Fibroblast of mammary gland (primary cell): ENCODE data around the gene CHN2.
A peak's percentile ranks its signal among the peaks of the same experiment; 100 is the strongest.

Experiments used
- DNase-seq: peaks from one replicate; pipeline ENCODE4 v3.0.0-alpha.2; 2010; ENCODE audit warnings: low read depth
- H3K4me3 ChIP-seq: 2 replicates; pipeline ENCODE4 v1.5.1; 2011; ENCODE audit warnings: low read depth, mild to moderate bottlenecking, low read length, moderate library complexity; ENCODE audit not compliant: control insufficient read depth
- CTCF ChIP-seq: conservative IDR thresholded peaks from 2 replicates; pipeline ENCODE4 v1.5.1; 2011; ENCODE audit warnings: low read depth, low read length, inconsistent platforms; ENCODE audit not compliant: control insufficient read depth, insufficient read depth

Gene CHN2

GRCh38 chr7:29285861-29286260 lies 91.3 kb downstream of the CHN2 start:
- H3K4me3 ChIP-seq: no peak overlapping the region
- no peak for TF ChIP-seq CTCF
- DNase-seq: no peak

- no peak overlapping the region for H3K4me3 ChIP-seq
- no peak for TF ChIP-seq CTCF
- DNase-seq: peak; percentile 95
These were observed 92.8 kb downstream of the CHN2 start for GRCh38 chr7:29287366-29287765.

- DNase-seq: no peak
- TF ChIP-seq CTCF: no peak
- H3K4me3 ChIP-seq: no peak overlapping the region
These were observed 93.9 kb downstream of the CHN2 start for GRCh38 chr7:29288181-29289091.

- peak; percentile 35 for DNase-seq
- H3K4me3 ChIP-seq: no peak overlapping the region
- no peak for TF ChIP-seq CTCF
These were observed 94.8 kb downstream of the CHN2 start for GRCh38 chr7:29289156-29290021.

- no peak overlapping the region for H3K4me3 ChIP-seq
- TF ChIP-seq CTCF: no peak
- no peak for DNase-seq
These were observed 96.3 kb downstream of the CHN2 start for GRCh38 chr7:29290829-29291228.

GRCh38 chr7:29291723-29292618 lies 97.4 kb downstream of the CHN2 start:
- TF ChIP-seq CTCF: no peak
- no peak for DNase-seq
- H3K4me3 ChIP-seq: no peak overlapping the region
